Measurements from ENCODE around the gene APMAP.

- TF ChIP-seq POLR2AphosphoS5 (IDR thresholded peaks at IDR 0.05; ENCODE audit: low read depth, low read length) (no peak), SIN3A (IDR thresholded peaks at IDR 0.05; ENCODE audit: borderline replicate concordance, insufficient read depth, low read length) (no peak), TAF1 (IDR thresholded peaks at IDR 0.05; ENCODE audit: borderline replicate concordance, insufficient read depth, low read length) (no peak)
These were observed 22.3 kb upstream of the APMAP start for GRCh38 chr20:25014816-25015215.

Measured in PFSK-1 (cell line).